AG04449 (cell line): ENCODE data around the gene KRT71.
A peak's percentile ranks its signal among the peaks of the same experiment; 100 is the strongest.

Experiments
- CTCF ChIA-PET: fragments of 350-600 bp; formaldehyde crosslinking; extraction: SDS; loops from one replicate; lab custom pipeline; 2021; ENCODE audit warnings: antibody characterized with exemption; lab: Yijun Ruan, JAX
- POLR2A ChIA-PET: fragments of 400-600, 350-600 bp; formaldehyde crosslinking; extraction: SDS; loops from one replicate; lab custom pipeline; 2020; ENCODE audit warnings: antibody characterized with exemption, inconsistent platforms; lab: Yijun Ruan, JAX
- DNase-seq: peaks from one replicate; pipeline ENCODE4 v3.0.0-alpha.2; 2010; ENCODE audit warnings: low read depth, low spot score
- H3K4me3 ChIP-seq: 2 replicates; pipeline ENCODE4 v1.5.1; 2011; ENCODE audit warnings: low read depth, mild to moderate bottlenecking, control low read depth, low read length
- TF ChIP-seq, protein P1 (sequence below): IDR thresholded peaks from one replicate; pipeline ENCODE4 v1.5.1; 2011; ENCODE audit warnings: mild to moderate bottlenecking, moderate library complexity, low read length, control low read depth, inconsistent platforms; ENCODE audit not compliant: insufficient read depth; ENCODE audit errors: missing control alignments

Gene KRT71

DNA sequence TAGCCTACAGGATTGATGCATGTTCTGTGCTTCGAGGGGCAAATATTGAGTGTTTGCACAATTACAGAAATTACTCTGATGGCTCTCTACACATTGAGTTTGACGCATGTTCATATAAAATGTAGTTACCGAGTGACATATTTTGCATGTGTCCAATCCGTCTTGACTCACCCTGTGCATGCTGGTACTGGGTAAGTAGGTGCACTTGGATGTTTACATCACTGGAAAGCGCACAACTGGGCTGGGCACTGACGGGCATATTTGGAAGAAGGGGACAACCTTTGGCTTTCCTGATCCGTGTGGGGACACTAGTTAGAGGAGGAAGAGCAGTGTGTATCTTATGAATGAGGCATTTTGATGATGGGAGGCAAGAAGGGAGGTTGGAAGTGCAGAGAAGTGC lies 55.0 kb downstream of the KRT71 start:
- TF ChIP-seq, protein P1, sequence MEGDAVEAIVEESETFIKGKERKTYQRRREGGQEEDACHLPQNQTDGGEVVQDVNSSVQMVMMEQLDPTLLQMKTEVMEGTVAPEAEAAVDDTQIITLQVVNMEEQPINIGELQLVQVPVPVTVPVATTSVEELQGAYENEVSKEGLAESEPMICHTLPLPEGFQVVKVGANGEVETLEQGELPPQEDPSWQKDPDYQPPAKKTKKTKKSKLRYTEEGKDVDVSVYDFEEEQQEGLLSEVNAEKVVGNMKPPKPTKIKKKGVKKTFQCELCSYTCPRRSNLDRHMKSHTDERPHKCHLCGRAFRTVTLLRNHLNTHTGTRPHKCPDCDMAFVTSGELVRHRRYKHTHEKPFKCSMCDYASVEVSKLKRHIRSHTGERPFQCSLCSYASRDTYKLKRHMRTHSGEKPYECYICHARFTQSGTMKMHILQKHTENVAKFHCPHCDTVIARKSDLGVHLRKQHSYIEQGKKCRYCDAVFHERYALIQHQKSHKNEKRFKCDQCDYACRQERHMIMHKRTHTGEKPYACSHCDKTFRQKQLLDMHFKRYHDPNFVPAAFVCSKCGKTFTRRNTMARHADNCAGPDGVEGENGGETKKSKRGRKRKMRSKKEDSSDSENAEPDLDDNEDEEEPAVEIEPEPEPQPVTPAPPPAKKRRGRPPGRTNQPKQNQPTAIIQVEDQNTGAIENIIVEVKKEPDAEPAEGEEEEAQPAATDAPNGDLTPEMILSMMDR, result no peak

DNA sequence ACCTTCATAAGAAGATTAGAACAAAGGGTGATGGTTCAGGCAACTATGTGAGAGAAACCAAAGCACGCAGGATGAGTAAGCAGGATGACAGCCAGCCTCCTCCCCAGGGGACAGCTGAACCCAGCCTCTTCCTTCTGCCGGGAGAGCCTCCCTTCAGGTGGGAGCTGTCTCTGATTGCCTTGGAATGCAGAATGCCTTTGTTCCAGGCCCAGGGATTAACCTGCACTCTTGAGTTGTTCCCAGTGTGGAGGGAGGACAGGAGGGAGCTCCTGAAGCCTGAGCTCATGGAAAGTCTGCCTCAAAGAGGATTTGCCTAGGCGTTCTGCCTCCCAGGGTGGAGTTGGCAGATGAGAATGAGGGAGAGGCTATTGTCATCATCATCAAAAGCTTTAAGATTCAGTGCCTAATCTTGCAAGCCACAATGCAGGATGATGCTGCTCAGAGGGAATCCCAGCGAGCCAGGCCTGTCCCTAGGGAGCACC lies 56.3 kb downstream of the KRT71 start:
- DNase-seq, result peak; percentile 36
- no peak overlapping the region for H3K4me3 ChIP-seq
- POLR2A ChIA-PET, result no interaction called here
- CTCF ChIA-PET, result interaction anchor here (1.2 to 1.7 kb wide), 4 partner anchors 10 to 388 kb away, joined by 3 to 11 read pairs (median 4); no protein-coding TSS in a partner anchor
- TF ChIP-seq, protein P1, result no peak

More for the DNA sequence above, 55.0 kb downstream of the KRT71 start:
- no peak overlapping the region for H3K4me3 ChIP-seq
- ChIA-PET CTCF (interaction anchor here (1.7 kb wide), 1 partner anchor 9 kb away, joined by 11 read pairs; no protein-coding TSS in a partner anchor), POLR2A (no interaction called here)
- no peak for DNase-seq

DNA sequence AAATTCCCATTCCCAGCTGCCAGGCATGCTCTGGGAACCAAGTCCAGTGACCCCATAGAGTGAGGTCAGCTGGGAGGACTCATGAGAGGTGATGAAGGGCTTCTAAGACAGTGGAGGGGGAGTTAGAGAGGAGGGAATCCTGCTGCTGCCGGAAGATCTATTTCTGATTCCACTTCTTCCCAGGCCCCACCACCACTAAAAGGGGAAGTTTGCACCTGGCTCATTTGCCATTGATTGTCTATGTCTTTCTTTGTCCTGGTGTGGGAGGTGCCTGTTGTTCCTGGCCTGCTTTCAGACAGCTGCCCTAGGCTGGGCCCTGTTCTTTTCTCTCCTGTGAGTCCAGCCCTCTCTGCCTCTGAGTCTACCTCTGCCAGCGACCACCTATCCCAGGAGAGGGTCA lies 56.9 kb downstream of the KRT71 start:
- CTCF ChIA-PET, result interaction anchor here (1.0 to 1.7 kb wide), 5 partner anchors 11 to 389 kb away, joined by 3 to 11 read pairs (median 3); no protein-coding TSS in a partner anchor
- TF ChIP-seq, protein P1, result no peak
- DNase-seq, result no peak
- POLR2A ChIA-PET, result no interaction called here
- no peak overlapping the region for H3K4me3 ChIP-seq

DNA sequence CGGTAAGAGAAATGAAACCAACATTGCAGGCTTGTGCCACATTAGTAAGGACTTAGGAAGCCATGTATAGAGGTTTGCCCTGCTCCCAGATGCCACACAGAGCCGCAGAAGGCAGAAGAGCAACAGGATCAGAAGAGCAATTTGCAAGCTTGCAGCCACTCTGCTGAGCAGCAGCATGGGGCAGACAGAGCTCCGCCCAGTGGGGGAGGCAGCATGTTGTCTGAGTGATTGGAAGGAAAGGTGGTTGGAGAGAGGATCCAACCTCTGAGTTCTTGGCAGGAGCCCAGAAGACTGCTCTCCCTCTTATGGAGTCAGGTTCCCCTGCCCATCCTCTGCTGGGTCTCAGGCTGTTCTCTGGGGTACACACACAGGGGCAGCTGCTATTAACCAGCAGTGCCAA lies 57.6 kb downstream of the KRT71 start:
- POLR2A ChIA-PET, result no interaction called here
- CTCF ChIA-PET, result interaction anchor here (1.0 to 3.2 kb wide), 3 partner anchors 12 to 123 kb away, joined by 3 to 18 read pairs (median 6); no protein-coding TSS in a partner anchor
- H3K4me3 ChIP-seq, result no peak overlapping the region
- no peak for DNase-seq
- TF ChIP-seq, protein P1, result no peak

DNA sequence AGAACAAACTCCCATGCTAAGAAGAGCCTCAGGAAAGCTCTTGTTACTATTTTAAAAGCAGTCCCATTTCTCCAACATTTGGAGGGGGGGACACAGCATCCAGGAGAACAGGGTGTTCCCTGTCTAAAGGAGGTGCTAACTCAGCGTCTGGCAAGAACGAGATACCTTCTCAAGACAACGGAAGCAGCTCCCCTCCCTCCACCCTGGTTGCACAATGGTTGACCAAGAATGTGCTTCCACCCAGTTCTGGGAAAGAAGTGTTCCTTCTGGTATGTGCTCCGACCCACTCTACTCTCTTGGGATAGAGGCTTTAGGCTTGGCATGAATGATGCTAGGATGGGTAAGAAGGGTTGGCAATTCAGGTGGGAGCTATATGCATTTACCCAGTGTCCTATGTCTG lies 58.4 kb downstream of the KRT71 start:
- H3K4me3 ChIP-seq, result no peak overlapping the region
- POLR2A ChIA-PET, result no interaction called here
- TF ChIP-seq, protein P1, result no peak
- CTCF ChIA-PET, result interaction anchor here (0.8 to 3.2 kb wide), 5 partner anchors 13 to 134 kb away, joined by 3 to 18 read pairs (median 4); no protein-coding TSS in a partner anchor
- no peak for DNase-seq

DNA sequence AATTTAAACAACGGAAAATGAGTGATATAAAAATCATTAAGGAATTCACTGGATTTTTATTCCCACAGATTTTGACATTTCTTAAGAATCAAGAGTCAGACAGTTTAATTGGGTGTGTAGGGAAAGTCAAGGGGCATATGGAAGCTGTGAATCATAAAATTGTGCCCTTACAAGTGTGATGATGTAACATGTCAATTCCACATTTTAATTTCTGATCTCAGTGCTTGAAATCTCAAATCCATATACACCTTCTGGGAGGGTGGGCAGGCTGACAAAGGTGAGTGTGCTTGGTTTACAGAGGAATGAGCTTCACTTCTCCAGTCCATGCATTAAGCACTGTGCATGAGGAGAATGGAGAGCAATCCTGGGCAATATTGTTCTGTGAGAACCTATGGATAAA lies 58.8 kb downstream of the KRT71 start:
- ChIA-PET CTCF (interaction anchor here (0.8 to 3.2 kb wide), 6 partner anchors 10 to 133 kb away, joined by 3 to 18 read pairs (median 4); no protein-coding TSS in a partner anchor), POLR2A (no interaction called here)
- no peak for DNase-seq
- TF ChIP-seq, protein P1, result no peak
- no peak overlapping the region for H3K4me3 ChIP-seq
